Subcutaneous adipose tissue (tissue), 4 donors: ENCODE data around the gene CASK. TPM values are rescaled to one million over a fixed set of nuclear protein-coding genes. Genes with fewer than 3 reads are reported as not detected.

ENCODE experiments used
- total RNA-seq, 4 donors: library from RNA; depleted of rRNA; stranded (reverse); fragments of >200 nt; gene quantifications; one replicate each; pipeline ENCODE4 v1.1.0, GENCODE V29; 2016
- TF ChIP-seq, protein P1 (sequence below): fragments of 450-650 bp; IDR thresholded peaks from one replicate; pipeline ENCODE4 v1.5.1; 2016; ENCODE audit warnings: low read depth, mild to moderate bottlenecking, control low read depth, antibody characterized with exemption, moderate library complexity

CASK gene
- total RNA-seq, 4 donors from 2014 or later: 27.4 to 48.1 (median 32.5) TPM

DNA sequence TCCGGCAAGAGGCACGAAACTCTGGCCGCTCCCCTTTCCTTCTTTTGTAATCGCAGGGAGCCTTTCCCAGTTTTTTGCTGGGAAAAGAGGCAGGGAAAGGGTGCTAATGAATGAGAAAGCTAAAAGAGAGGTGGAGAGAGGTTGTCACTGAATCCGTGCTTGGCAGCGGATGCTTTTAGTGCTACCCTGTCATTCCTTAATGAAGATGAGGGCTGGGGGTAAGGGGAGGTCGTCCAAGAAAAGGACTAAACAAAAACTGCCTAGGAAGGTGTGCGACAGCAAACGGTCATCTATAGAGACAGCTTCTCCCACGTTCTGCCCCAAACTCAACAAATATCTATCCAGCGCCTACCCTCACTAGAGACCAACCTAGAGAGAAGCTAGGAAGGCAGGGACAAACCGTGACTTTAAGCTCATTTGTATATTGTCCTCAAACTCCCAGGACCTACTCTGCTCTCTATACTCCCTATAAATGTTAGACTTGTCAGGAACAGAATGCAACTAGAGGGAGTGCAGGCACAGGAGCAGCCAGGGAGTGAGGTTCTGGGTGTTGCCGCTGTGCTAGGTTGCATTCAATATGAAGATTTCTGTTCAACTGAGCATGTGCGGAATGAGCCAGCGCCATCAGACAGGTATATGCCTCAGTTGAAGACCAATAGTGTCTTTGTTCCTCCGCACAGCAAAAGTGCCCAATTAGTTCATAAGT, 777 bp upstream of the CASK start:
- TF ChIP-seq, protein P1, sequence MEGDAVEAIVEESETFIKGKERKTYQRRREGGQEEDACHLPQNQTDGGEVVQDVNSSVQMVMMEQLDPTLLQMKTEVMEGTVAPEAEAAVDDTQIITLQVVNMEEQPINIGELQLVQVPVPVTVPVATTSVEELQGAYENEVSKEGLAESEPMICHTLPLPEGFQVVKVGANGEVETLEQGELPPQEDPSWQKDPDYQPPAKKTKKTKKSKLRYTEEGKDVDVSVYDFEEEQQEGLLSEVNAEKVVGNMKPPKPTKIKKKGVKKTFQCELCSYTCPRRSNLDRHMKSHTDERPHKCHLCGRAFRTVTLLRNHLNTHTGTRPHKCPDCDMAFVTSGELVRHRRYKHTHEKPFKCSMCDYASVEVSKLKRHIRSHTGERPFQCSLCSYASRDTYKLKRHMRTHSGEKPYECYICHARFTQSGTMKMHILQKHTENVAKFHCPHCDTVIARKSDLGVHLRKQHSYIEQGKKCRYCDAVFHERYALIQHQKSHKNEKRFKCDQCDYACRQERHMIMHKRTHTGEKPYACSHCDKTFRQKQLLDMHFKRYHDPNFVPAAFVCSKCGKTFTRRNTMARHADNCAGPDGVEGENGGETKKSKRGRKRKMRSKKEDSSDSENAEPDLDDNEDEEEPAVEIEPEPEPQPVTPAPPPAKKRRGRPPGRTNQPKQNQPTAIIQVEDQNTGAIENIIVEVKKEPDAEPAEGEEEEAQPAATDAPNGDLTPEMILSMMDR: no peak

DNA sequence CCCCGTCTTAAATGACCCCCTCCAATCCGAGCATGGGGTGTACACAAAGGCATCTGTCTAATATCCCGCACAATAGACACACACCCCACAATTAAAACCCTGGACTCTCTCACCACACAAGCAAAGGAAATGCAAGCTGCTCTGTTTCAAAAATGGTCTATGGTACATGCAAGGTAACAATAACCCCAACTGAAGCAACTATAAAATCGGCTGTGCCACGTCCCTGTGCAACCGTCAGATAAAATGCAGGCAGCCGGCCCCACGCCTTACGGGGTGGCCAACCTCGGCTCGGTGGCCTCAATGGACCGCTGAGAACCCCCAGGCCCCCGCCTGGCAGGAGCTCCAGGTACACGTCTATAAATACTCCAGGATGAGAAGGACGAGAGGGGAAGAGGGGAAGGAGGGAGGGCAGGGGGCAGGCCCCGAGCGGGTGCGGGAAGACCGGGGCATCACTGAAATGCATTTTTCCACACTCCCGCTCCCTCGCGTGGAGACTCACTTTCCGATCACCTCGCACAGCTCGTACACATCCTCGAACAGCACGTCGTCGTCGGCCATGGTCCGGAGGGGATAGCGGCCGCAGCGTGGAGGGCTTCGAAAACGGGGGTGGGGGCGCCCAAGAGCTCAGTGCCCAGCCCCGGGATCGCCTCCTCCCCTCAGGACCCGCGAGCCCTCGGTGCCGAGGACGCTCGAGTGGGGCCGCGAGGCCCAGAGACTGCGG, 763 bp downstream of the CASK start:
- TF ChIP-seq, protein P1: no peak

DNA sequence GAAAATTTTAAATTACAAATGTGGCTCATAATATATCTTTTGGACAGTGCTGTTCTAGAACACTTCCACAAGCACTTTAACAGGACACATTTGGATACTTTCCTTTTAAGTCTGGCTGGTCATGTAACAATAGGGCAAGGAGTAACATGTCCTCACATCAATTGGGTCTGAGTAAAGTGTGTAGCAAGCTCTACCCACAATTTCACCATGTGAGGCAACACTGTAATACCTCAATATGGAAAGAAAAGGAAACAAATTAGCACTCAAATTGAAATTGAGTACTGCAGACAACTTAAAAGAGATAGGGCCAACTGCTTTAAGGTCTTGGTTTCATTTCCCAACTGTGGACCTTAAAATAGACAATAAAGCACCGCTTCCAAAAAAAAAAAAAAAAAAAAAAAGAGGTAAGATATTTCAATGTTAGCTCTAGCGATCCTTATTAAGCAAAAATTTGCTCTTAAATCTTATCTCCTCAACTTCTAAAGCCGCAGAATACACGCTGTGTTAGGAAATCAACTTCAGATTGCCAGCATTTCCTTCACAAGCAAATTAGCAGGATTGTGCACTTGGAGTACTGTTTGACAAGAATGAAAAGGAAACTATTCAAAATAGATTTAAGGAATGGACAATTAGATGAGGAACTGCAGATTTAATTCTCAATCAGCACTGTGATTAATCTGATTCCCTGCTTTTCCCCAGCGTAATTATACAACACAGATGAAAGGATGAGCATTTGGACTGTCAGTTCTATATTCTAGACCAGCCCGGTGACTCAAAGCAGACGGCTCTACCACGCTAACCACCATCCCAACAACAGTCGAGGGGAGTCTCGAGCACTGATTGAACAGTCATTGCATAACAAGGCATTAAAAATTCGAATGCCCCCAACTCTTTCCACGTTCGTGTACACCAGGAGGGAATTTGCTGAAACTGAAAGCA, 1.6 kb downstream of the CASK start:
- TF ChIP-seq, protein P1: no peak

DNA sequence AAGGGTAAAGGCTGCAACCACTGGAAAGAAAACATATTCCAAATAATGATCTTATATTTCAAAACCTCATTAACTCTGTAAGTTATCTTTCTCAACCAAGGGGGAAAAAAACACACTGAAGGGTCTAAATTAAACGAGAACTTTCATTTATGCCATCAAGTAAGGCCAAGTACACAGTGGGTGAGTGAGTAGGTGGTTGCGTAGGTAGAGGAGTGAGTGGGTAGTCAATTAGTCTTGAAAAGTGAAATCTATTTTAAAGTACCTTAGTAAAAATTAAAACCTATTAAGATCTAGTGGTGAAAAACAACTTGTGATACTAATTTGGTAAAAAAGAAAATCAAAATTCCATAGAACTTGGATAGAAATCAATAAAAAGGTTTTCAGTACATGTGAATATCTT, 3.5 kb downstream of the CASK start:
- TF ChIP-seq, protein P1: no peak

DNA sequence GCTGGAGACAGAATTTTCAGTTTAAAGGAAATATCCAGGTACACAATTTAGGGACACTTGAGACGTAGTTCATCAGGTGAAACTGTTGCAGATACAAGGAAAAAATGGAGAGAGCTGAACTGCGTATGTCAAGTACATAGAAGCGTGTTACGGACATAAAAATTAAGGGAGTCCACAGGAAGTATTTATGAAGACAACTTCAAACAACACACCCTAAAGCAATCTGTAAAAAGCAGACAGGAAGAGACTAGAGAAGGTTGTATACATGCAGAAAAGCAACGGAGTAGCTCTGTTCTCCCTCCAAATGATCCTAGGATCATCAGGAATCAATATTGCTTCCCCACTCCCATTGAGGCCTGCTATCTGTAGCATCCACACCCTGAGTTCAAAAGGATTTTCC, 5.8 kb downstream of the CASK start:
- TF ChIP-seq, protein P1: no peak

DNA sequence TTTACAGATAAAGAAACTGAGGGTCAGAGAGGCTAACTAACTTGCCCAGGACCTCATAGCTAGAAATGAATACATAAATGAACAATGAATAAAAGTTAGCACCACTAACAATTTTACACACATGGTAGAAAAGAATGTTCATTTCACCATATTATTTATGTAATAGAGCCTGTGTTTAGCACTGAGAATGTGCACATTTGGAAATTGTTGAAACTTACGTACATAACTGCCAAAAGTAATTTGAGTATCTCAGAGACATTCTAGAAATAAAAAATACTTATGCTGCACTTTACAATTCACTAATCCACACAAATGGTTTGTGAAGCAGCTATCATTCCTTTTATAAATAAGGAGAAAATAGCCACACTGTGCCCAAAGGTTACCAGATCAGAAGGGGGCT, 9.9 kb downstream of the CASK start:
- TF ChIP-seq, protein P1: no peak

DNA sequence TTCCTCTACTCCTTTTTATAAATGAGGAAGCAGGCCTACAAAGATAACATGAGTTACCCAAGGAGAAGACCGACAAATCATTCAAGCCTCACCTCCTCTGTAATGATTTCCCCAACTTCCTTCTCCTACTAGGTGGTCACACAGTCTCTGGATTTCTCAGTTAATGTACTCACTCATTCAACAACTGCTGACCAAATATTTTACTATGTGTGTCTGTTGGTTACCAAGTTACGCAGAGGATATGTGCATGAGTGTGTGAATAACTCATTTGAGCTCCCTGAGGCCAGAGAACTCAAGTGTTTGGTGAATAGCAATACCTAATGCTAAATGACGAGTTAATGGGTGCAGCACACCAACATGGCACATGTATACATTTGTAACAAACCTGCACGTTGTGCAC, 10.4 kb downstream of the CASK start:
- TF ChIP-seq, protein P1: no peak
